GM21528 (cell line): ENCODE results near the gene CXCL1.

Experiments used
- ATAC-seq: cut with Tn5 transposase; IDR thresholded peaks from one replicate; pipeline ENCODE4 v1.9.1; 2021; ENCODE audit warnings: mild to moderate bottlenecking, moderate library complexity; ENCODE audit not compliant: unreplicated experiment, low FRiP score

Gene CXCL1

GRCh38 chr4:73850261-73850970 lies 18.8 kb upstream of the CXCL1 start:
- ATAC-seq, result no peak

- ATAC-seq, result no peak
Measured at GRCh38 chr4:73851293-73851692, 17.9 kb upstream of the CXCL1 start.

- ATAC-seq, result no peak
Measured at GRCh38 chr4:73852771-73853170, 16.4 kb upstream of the CXCL1 start.

GRCh38 chr4:73853246-73853704 lies 15.9 kb upstream of the CXCL1 start, which contains the start of gene PF4V1:
Gene PF4V1, plus strand, starts transcription at chr4:73853296. Its CDS starts 67 bp downstream, at chr4:73853363.
- no peak for ATAC-seq

- no peak for ATAC-seq
Measured at GRCh38 chr4:73853718-73854473, 15.3 kb upstream of the CXCL1 start.

GRCh38 chr4:73855406-73855805 lies 13.8 kb upstream of the CXCL1 start:
- ATAC-seq, result no peak

DNA sequence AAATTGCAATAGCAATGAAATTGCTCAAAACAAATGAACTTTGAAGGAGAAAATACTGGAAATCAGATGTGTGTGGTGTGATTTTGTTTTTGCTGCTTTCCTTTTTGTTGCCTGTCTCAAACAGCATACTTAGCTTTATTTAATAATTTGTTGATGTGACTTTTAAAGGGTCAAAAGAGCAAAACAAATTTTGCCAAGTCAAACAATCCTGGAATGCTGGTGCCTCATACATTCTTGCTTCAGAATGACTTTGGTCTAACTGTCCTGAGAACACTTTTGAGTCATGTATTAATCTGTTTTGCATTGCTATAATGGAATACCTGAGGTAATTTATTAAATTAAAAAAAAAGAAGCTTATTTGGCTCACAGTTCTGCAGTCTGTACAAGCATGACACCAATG lies 12.7 kb upstream of the CXCL1 start:
- no peak for ATAC-seq

- no peak for ATAC-seq
Measured at GRCh38 chr4:73859614-73860088, 9.5 kb upstream of the CXCL1 start.

GRCh38 chr4:73860181-73860580 lies 9.0 kb upstream of the CXCL1 start:
- ATAC-seq, result no peak

DNA sequence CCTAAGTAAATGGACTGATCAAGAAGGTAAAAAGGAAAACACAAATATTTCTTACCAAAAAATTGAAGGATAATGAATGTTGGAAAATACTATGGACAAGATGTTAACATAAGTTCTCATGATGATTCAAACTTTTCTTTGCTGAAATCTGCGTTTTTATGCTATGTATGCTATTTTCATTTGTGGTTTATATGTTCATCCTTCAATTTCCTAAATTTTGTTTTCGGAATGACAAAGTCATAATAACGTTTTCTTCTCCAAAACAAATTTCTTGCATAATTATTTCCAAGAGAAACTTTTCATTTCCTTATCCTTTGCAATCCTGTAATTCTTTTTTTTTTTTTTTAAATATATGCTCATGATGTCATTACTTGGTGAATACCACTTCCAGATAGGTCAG lies 8.3 kb upstream of the CXCL1 start:
- ATAC-seq, result no peak

DNA sequence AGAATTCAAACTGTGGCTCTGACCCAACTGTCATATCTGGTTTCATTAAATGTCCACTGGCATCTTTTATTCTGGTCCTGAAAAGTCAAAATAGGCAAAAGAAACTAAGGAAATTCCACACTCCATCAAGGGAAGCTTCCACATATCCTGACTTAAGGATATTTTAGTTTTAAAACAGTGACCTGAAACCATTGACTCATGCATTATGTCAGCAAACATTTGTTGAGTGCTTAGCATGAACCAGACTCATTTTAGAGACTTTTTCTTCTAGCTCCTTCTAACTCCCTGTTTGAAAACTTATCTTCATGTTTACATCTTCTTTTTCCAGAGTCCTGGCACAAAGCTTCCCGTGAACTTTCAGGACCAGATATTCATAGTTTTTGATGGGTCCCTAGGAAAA lies 6.9 kb upstream of the CXCL1 start:
- ATAC-seq, result no peak

DNA sequence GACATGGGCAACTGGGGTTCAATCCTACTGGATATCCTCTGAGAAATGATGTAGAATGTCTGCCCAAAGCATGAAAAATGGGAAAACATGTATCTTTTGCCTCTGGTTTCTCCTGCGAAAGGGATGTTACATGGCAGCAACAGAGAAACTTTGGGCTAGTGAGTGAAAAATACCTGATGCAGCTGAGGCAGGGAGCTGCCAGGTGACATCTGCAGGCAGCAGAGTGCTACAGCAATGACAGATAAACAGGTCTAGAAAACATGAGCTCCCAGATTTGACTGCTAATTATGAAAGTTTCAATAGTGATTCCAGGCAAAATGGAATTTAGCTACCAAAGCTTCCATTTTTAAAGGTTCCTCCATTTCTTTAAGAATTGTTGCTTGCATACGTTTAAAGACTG lies 4.8 kb upstream of the CXCL1 start:
- no peak for ATAC-seq

- ATAC-seq, result no peak
Measured at GRCh38 chr4:73864961-73865360, 4.2 kb upstream of the CXCL1 start.

GRCh38 chr4:73865431-73866096 lies 3.6 kb upstream of the CXCL1 start:
- no peak for ATAC-seq

- ATAC-seq, result no peak
Measured at GRCh38 chr4:73866246-73866645, 2.9 kb upstream of the CXCL1 start.

- ATAC-seq, result no peak
Measured at GRCh38 chr4:73867783-73868182, 1.4 kb upstream of the CXCL1 start.

DNA sequence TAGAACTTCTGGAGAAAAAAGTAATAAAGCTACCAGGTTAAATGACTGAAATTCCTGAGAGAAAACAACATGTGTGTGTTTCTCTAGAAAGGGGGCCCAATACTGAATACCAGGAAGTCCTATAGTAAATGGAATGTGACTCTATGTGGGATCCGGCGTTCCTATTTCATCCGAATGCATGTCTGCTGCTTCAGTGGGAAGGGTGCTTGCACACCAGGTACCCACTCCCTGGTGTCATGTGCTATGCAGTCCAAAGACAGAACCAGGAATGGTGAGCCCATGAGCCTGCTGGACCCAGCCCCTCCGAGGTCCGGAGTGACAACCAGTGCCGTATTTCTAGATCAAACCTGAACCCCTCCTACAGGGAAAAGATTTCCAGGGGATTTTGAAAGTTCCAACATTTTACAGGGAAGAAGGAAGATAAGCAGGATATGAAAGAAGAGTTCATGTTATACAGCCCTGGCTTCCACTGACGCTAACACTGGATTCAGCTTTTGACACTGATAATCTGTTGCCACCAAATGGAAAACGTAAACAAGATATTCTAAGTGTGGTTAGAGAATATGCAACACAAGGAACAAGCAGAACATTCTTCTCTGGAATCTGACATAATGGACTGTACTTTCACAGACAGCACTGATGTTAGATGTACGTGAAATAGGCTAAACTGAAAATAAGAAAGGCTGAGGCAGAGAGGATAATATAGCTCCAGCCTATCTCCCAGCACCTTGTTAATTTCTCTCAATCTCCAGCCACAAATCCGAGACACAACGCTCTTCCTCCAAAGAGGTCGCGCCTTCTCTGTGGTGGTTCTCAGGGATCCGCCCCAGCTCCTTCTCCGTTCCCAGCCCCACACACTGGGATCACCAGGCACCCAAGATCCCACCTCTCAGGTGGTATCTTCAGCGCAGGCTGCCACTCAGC lies 725 bp upstream of the CXCL1 start:
- no peak for ATAC-seq

DNA sequence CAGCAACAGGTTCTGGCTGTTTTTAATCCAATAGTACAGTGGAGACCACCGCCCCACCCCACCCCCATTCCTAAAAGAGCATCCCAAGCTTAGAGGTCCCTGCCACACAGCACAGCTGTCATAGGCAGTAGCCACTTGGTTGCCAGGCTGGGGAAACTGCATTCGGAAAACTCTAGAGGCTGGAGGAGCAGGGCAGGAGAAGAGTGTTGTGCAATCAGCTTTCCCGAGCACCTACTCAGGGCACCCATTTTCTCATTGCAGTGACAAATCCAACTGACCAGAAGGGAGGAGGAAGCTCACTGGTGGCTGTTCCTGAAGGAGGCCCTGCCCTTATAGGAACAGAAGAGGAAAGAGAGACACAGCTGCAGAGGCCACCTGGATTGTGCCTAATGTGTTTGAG lies 1.1 kb downstream of the CXCL1 start:
- ATAC-seq, result no peak

DNA sequence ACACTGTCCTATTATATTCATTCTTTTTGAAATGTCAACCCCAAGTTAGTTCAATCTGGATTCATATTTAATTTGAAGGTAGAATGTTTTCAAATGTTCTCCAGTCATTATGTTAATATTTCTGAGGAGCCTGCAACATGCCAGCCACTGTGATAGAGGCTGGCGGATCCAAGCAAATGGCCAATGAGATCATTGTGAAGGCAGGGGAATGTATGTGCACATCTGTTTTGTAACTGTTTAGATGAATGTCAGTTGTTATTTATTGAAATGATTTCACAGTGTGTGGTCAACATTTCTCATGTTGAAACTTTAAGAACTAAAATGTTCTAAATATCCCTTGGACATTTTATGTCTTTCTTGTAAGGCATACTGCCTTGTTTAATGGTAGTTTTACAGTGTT lies 1.6 kb downstream of the CXCL1 start:
- ATAC-seq, result no peak
